Thyroid gland (tissue), 4 donors: Measurements from ENCODE around the gene CLMP.

ENCODE experiments used
- POLR2A ChIP-seq, 2 donors: fragments of 450-650 bp; IDR thresholded peaks; one replicate each; pipeline ENCODE4 v1.6.1; 2017; ENCODE audit warnings: antibody characterized with exemption in 2 of 2, mild to moderate bottlenecking in 2 of 2, moderate library complexity in 1 of 2
- TF ChIP-seq, protein P1 (sequence below), 6 experiments: fragments of 200-600 bp in 3 of 6; fragments of 450-650 bp in 3 of 6; sonication (generic) in 3 of 6; IDR thresholded peaks; one replicate each; pipeline ENCODE4 v1.5.1; 2016 to 2019; ENCODE audit warnings: antibody characterized with exemption in 6 of 6, mild to moderate bottlenecking in 2 of 6, inconsistent platforms in 1 of 6, moderate library complexity in 1 of 6

DNA sequence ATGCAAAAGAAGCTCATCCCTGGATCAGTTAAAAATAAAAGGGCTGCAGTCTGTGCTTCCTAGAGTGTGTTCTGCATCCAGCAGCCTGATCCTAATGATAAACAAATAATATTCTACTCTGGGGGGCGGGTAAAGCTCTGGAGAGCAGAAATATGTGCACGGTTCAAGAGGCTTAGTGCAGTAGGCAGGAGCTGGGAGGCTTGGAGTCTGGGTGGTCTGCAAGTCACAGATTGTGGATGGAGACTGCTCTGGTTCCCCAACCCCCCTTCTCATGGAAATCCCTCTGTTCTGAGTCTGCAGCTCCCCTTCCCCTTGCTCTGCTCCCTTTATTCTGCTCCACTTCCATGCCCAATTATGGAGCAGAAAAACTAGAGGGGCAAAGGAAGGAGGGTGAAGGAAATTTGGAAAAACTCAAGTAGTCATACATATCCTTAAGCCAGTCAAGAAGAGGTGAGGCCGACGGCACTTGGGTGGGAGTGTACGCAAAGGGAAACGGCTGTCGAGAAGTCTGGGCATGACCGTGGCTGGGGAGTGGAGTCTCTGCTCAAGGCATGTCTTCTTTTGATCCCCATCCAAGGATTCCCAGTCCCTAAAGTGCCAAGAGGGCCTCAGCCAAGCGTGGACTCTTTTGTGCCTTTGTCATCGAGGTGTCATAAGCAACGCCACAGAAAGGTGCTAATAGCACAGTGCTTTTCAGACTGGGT, 16.3 kb upstream of the CLMP start:
- TF ChIP-seq, protein P1, sequence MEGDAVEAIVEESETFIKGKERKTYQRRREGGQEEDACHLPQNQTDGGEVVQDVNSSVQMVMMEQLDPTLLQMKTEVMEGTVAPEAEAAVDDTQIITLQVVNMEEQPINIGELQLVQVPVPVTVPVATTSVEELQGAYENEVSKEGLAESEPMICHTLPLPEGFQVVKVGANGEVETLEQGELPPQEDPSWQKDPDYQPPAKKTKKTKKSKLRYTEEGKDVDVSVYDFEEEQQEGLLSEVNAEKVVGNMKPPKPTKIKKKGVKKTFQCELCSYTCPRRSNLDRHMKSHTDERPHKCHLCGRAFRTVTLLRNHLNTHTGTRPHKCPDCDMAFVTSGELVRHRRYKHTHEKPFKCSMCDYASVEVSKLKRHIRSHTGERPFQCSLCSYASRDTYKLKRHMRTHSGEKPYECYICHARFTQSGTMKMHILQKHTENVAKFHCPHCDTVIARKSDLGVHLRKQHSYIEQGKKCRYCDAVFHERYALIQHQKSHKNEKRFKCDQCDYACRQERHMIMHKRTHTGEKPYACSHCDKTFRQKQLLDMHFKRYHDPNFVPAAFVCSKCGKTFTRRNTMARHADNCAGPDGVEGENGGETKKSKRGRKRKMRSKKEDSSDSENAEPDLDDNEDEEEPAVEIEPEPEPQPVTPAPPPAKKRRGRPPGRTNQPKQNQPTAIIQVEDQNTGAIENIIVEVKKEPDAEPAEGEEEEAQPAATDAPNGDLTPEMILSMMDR (IDR thresholded peaks at IDR 0.05), result no peak
- no peak for TF ChIP-seq POLR2A (IDR thresholded peaks at IDR 0.05)
